Nucleus accumbens (tissue), 56 donors: ENCODE data around the gene PHKA1.
"Not testable (repeated sequence)": the region's sequence is repeated elsewhere in the genome, so short reads cannot be mapped to it uniquely, and the experiment has no call there.

Experiments
- DNase-seq, 56 donors: peaks; one replicate each; lab custom pipeline; 2025; lab: John Stamatoyannopoulos, UW

PHKA1 gene

GRCh38 chrX:72673951-72674350, 40.2 kb downstream of the PHKA1 start:
- DNase-seq, result not testable (repeated sequence)

GRCh38 chrX:72669508-72669907, 44.6 kb downstream of the PHKA1 start:
- DNase-seq, result not testable (repeated sequence)

GRCh38 chrX:72666451-72666850, 47.7 kb downstream of the PHKA1 start:
- DNase-seq, result no peak

GRCh38 chrX:72663737-72664136, 50.4 kb downstream of the PHKA1 start:
- DNase-seq, result no peak

GRCh38 chrX:72662020-72662747, 51.9 kb downstream of the PHKA1 start:
- DNase-seq, result no peak

GRCh38 chrX:72659723-72660122, 54.4 kb downstream of the PHKA1 start:
- DNase-seq, result no peak

- DNase-seq, result peak in 21 of 56 donors; percentile 0 to 53 (median 3)
Observed at GRCh38 chrX:72652082-72652481, 62.0 kb downstream of the PHKA1 start.

- peak in 2 of 56 donors; percentile 0 for DNase-seq
Observed at GRCh38 chrX:72644946-72645345, 69.2 kb downstream of the PHKA1 start.

- no peak for DNase-seq
Observed at GRCh38 chrX:72641611-72642010, 72.5 kb downstream of the PHKA1 start.

- DNase-seq, result no peak
Observed at GRCh38 chrX:72635930-72636329, 78.2 kb downstream of the PHKA1 start.

- DNase-seq, result no peak
Observed at GRCh38 chrX:72634331-72634730, 79.8 kb downstream of the PHKA1 start.

- DNase-seq, result no peak
Observed at GRCh38 chrX:72630185-72630584, 83.9 kb downstream of the PHKA1 start.

- no peak for DNase-seq
Observed at GRCh38 chrX:72624194-72624593, 89.9 kb downstream of the PHKA1 start.

GRCh38 chrX:72621625-72622485, 92.3 kb downstream of the PHKA1 start:
- DNase-seq, result no peak

GRCh38 chrX:72621163-72621562, 92.9 kb downstream of the PHKA1 start:
- no peak for DNase-seq

- peak in 2 of 56 donors; percentile 0 to 2 for DNase-seq
Observed at GRCh38 chrX:72620550-72621145, 93.5 kb downstream of the PHKA1 start.

GRCh38 chrX:72609313-72609712, 104.8 kb downstream of the PHKA1 start:
- DNase-seq, result no peak

GRCh38 chrX:72604705-72605104, 109.4 kb downstream of the PHKA1 start:
- no peak for DNase-seq

- no peak for DNase-seq
Observed at GRCh38 chrX:72604112-72604511, 110.0 kb downstream of the PHKA1 start.

GRCh38 chrX:72591038-72591437, 123.1 kb downstream of the PHKA1 start:
- not testable (repeated sequence) for DNase-seq

GRCh38 chrX:72584163-72584562, 129.9 kb downstream of the PHKA1 start:
- no peak for DNase-seq
